CD14-positive monocyte (primary cell): Measurements from ENCODE around the gene EFCAB7. TPM values are rescaled to one million over a fixed set of nuclear protein-coding genes. Genes with fewer than 3 reads are reported as not detected.
A peak's percentile ranks its signal among the peaks of the same experiment; 100 is the strongest.

ENCODE experiments used
- DNase-seq, 3 donors: peaks; one replicate each; pipeline ENCODE4 v3.0.0-alpha.2; 2011 to 2022
- H2AFZ ChIP-seq: 2 replicates; pipeline ENCODE4 v1.6.0; 2012; ENCODE audit warnings: mild to moderate bottlenecking, low read depth, low read length, inconsistent platforms; ENCODE audit not compliant: insufficient read depth, poor library complexity, severe bottlenecking
- H3K27ac ChIP-seq, 2 donors: 1 replicate in 1 of 2; 2 replicates in 1 of 2; pipeline ENCODE4 v1.5.1; 2012 to 2013; ENCODE audit warnings: low read length in 2 of 2, control low read depth in 1 of 2, inconsistent platforms in 1 of 2, low read depth in 1 of 2, mild to moderate bottlenecking in 1 of 2
- H3K27me3 ChIP-seq, 2 donors: one replicate each; pipeline versions ENCODE4 v1.6.0 to v1.6.1; 2011 to 2013; ENCODE audit warnings: low read length in 2 of 2; ENCODE audit not compliant: control insufficient read depth in 2 of 2, insufficient read depth in 2 of 2
- H3K36me3 ChIP-seq, 2 donors: replicated peaks in 1 of 2; 1 replicate in 1 of 2; 2 replicates in 1 of 2; pipeline versions ENCODE4 v1.5.1 to v1.6.1; 2012 to 2013; ENCODE audit warnings: low read length in 2 of 2, control low read depth in 1 of 2, inconsistent platforms in 1 of 2, mild to moderate bottlenecking in 1 of 2; ENCODE audit not compliant: insufficient read depth in 2 of 2, control insufficient read depth in 1 of 2
- H3K4me1 ChIP-seq, 2 donors: 1 replicate in 1 of 2; 2 replicates in 1 of 2; pipeline versions ENCODE4 v1.5.1 to v1.6.1; 2012 to 2013; ENCODE audit warnings: low read length in 2 of 2, control low read depth in 1 of 2, inconsistent platforms in 1 of 2, mild to moderate bottlenecking in 1 of 2, moderate library complexity in 1 of 2; ENCODE audit not compliant: insufficient read depth in 2 of 2, control insufficient read depth in 1 of 2
- H3K4me2 ChIP-seq: replicated peaks from 2 replicates; pipeline ENCODE3; 2012; ENCODE audit warnings: low read length, moderate library complexity, mild to moderate bottlenecking; ENCODE audit not compliant: poor library complexity, severe bottlenecking; ENCODE audit errors: extremely low read depth
- H3K4me3 ChIP-seq, 3 experiments: fragments of 200-600 bp in 1 of 3; sonication (generic) in 1 of 3; replicated peaks in 1 of 3; 1 replicate in 2 of 3; 2 replicates in 1 of 3; pipeline ENCODE4 v1.5.1; 2011 to 2013; ENCODE audit warnings: low read length in 3 of 3, mild to moderate bottlenecking in 3 of 3, control low read depth in 2 of 3, low read depth in 2 of 3, inconsistent platforms in 1 of 3, moderate library complexity in 1 of 3
- H3K79me2 ChIP-seq: 2 replicates; pipeline ENCODE4 v1.6.0; 2012; ENCODE audit warnings: mild to moderate bottlenecking, control low read depth, inconsistent platforms, low read length, moderate library complexity; ENCODE audit not compliant: insufficient read depth
- H3K9ac ChIP-seq: 2 replicates; pipeline ENCODE4 v1.6.0; 2017; ENCODE audit warnings: low read length, mild to moderate bottlenecking; ENCODE audit not compliant: insufficient read depth, poor library complexity, severe bottlenecking
- H3K9me3 ChIP-seq, 2 donors: replicated peaks in 1 of 2; 1 replicate in 1 of 2; 2 replicates in 1 of 2; pipeline versions ENCODE4 v1.5.1 to v1.6.1; 2012 to 2013; ENCODE audit warnings: low read length in 2 of 2, control low read depth in 1 of 2; ENCODE audit not compliant: control insufficient read depth in 1 of 2, insufficient read depth in 1 of 2
- H4K20me1 ChIP-seq: 2 replicates; pipeline ENCODE4 v1.6.0; 2012; ENCODE audit warnings: mild to moderate bottlenecking, low read length, control low read depth, moderate library complexity; ENCODE audit not compliant: insufficient read depth
- H3K27ac Mint-ChIP-seq, 7 donors: one replicate each; pipeline ENCODE4 v1.8.0; 2020; ENCODE audit warnings: mild to moderate bottlenecking in 7 of 7, mixed read lengths in 7 of 7, moderate library complexity in 6 of 7, inconsistent platforms in 2 of 7
- H3K27me3 Mint-ChIP-seq, 3 donors: one replicate each; pipeline ENCODE4 v1.8.0; 2021 to 2022; ENCODE audit warnings: low read depth in 3 of 3, mild to moderate bottlenecking in 3 of 3, mixed read lengths in 3 of 3, moderate library complexity in 3 of 3, inconsistent platforms in 1 of 3
- H3K36me3 Mint-ChIP-seq, 2 donors: one replicate each; pipeline ENCODE4 v1.8.0; 2020; ENCODE audit warnings: mixed read lengths in 2 of 2, inconsistent platforms in 1 of 2, mild to moderate bottlenecking in 1 of 2
- H3K4me1 Mint-ChIP-seq: one replicate; pipeline ENCODE4 v1.8.0; 2020; ENCODE audit warnings: mild to moderate bottlenecking, mixed read lengths
- H3K4me3 Mint-ChIP-seq, 2 donors: one replicate each; pipeline ENCODE4 v1.8.0; 2020; ENCODE audit warnings: mild to moderate bottlenecking in 2 of 2, mixed read lengths in 2 of 2, moderate library complexity in 1 of 2
- H3K9me3 Mint-ChIP-seq, 7 donors: one replicate each; pipeline ENCODE4 v1.8.0; 2020 to 2022; ENCODE audit warnings: mixed read lengths in 7 of 7, mild to moderate bottlenecking in 6 of 7, moderate library complexity in 6 of 7, inconsistent platforms in 2 of 7
- WGBS: methylation state at CpG from one replicate; pipeline ENCODE4 v1.1.5; 2013; ENCODE audit warnings: missing lambda C conversion rate; ENCODE audit not compliant: insufficient coverage; 5-methylcytosine and 5-hydroxymethylcytosine counted together
- intact Hi-C, 2 donors: fragments of 100-400 bp; cut with micrococcal nuclease; formaldehyde crosslinking; loops; one replicate each; pipeline versions ENCODE4 v1.15.0 to v1.15.1; 2023
- polyA plus RNA-seq, 3 donors: library from polyadenylated mRNA; depleted of rRNA in 1 of 3; unstranded in 2 of 3; stranded (reverse) in 1 of 3; fragments of 300-500 nt in 2 of 3; fragments of >200 nt in 1 of 3; fragmentation: Illumina TruSeq in 2 of 3; gene quantifications; 1 replicate in 2 of 3; 2 replicates in 1 of 3; pipeline ENCODE4 v1.2.3, GENCODE V29; 2012 to 2021
- TF ChIP-seq, protein P1 (sequence below): fragments of 200-600 bp; IDR thresholded peaks from one replicate; pipeline ENCODE4 v1.8.0; 2022; ENCODE audit warnings: antibody characterized with exemption, mild to moderate bottlenecking

Gene EFCAB7
- polyA plus RNA-seq, 3 donors = 0.37 to 2.2 (median 0.92) TPM

- H3K9me3 Mint-ChIP-seq = no peaks in the 10 kb centered on the region
Observed at GRCh38 chr1:63602629-63603028, 79.3 kb downstream of the EFCAB7 start.

GRCh38 chr1:63603810-63604209 lies 80.5 kb downstream of the EFCAB7 start:
- H3K9me3 ChIP-seq = no peaks in the 10 kb centered on the region
- Mint-ChIP-seq H3K36me3 (peaks cover 6 to 12% of the 10 kb centered on the region in 2 donors), H3K9me3 (no peaks in the 10 kb centered on the region), H3K4me1 (peaks cover 14% of the 10 kb centered on the region), H3K4me3 (no peak overlapping the region), H3K27me3 (peaks cover 0 to 1% (median 0%) of the 10 kb centered on the region in 3 donors), H3K27ac (no peak overlapping the region)
- H3K79me2 ChIP-seq = peaks cover 15% of the 10 kb centered on the region
- no peak for DNase-seq
- H2AFZ ChIP-seq = no peak overlapping the region
- no peak overlapping the region for H3K9ac ChIP-seq
- TF ChIP-seq, protein P1, sequence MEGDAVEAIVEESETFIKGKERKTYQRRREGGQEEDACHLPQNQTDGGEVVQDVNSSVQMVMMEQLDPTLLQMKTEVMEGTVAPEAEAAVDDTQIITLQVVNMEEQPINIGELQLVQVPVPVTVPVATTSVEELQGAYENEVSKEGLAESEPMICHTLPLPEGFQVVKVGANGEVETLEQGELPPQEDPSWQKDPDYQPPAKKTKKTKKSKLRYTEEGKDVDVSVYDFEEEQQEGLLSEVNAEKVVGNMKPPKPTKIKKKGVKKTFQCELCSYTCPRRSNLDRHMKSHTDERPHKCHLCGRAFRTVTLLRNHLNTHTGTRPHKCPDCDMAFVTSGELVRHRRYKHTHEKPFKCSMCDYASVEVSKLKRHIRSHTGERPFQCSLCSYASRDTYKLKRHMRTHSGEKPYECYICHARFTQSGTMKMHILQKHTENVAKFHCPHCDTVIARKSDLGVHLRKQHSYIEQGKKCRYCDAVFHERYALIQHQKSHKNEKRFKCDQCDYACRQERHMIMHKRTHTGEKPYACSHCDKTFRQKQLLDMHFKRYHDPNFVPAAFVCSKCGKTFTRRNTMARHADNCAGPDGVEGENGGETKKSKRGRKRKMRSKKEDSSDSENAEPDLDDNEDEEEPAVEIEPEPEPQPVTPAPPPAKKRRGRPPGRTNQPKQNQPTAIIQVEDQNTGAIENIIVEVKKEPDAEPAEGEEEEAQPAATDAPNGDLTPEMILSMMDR = no peak
- no peak overlapping the region for H3K4me2 ChIP-seq
- 96% methylated on average over 3 of the region's 3 CpGs for WGBS
- H3K36me3 ChIP-seq = no peaks in the 10 kb centered on the region
- H3K27ac ChIP-seq = no peak overlapping the region
- intact Hi-C loops = no loop called here
- H4K20me1 ChIP-seq = no peaks in the 10 kb centered on the region
- no peak overlapping the region for H3K4me3 ChIP-seq
- no peaks in the 10 kb centered on the region for H3K27me3 ChIP-seq
- no peaks in the 10 kb centered on the region for H3K4me1 ChIP-seq

More at GRCh38 chr1:63602629-63603028, 79.3 kb downstream of the EFCAB7 start:
- Histone ChIP-seq H3K27ac (no peak overlapping the region), H3K9me3 (no peaks in the 10 kb centered on the region), H2AFZ (no peak overlapping the region), H3K9ac (no peak overlapping the region), H3K79me2 (peaks cover 15% of the 10 kb centered on the region), H3K36me3 (no peaks in the 10 kb centered on the region), H3K4me3 (no peak overlapping the region), H3K4me2 (no peak overlapping the region), H3K27me3 (no peaks in the 10 kb centered on the region), H4K20me1 (no peaks in the 10 kb centered on the region), H3K4me1 (no peaks in the 10 kb centered on the region)
- WGBS = 89% methylated on average over 5 of the region's 5 CpGs
- no peak for DNase-seq
- intact Hi-C loops = no loop called here
- Mint-ChIP-seq H3K27me3 (peaks cover 0 to 1% (median 0%) of the 10 kb centered on the region in 3 donors), H3K4me1 (peaks cover 14% of the 10 kb centered on the region), H3K36me3 (peaks cover 8% of the 10 kb centered on the region in 2 donors), H3K4me3 (no peak overlapping the region), H3K27ac (peak overlapping the region in 1 of 7 donors; percentile 28)
- TF ChIP-seq, protein P1 = no peak
